NAMALWA (cell line): ENCODE data around the gene DENND4C.
"Not testable (repeated sequence)": the region's sequence is repeated elsewhere in the genome, so short reads cannot be mapped to it uniquely, and the experiment has no call there.

Experiments used
- DNase-seq: peaks from one replicate; pipeline ENCODE4 v3.0.0-alpha.2; 2015; ENCODE audit warnings: low spot score

DENND4C gene

DNA sequence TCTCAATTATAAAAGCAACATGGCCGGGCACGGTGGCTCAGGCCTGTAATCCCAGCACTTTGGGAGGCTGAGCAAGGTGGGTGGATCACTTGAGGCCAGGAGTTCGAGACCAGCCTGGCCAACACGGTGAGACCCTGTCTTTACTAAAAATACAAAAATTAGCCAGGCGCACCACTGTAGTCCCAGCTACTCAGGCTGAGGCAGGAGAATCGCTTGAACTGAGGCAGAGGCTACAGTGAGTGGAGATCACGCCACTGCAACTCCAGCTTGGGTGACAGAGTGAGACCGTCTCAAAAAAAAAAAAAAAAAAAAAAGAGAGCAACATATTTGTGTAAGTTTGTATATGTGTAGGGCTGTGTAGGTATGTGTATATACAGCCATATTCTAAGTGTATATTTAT, 142.1 kb downstream of the DENND4C start:
- no peak for DNase-seq

DNA sequence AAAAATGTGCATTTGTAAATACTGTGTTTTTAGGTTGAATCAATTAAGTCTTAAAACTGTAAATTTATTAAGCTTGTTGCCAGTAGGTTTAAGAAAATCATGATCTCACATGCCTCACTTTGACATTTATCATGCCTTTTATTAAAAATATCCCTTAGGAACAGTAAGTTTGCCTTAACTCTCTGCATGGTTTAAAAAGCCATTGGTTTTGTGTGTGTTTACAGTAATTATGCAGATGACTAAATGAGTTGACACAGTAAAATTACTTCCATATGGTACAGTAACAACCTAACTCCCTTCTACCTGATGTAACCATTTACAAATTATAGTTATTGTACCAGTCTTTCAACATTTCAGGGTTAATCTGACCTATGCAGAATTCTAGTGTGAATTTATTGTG, 143.0 kb downstream of the DENND4C start:
- peak; percentile 28 for DNase-seq

DNA sequence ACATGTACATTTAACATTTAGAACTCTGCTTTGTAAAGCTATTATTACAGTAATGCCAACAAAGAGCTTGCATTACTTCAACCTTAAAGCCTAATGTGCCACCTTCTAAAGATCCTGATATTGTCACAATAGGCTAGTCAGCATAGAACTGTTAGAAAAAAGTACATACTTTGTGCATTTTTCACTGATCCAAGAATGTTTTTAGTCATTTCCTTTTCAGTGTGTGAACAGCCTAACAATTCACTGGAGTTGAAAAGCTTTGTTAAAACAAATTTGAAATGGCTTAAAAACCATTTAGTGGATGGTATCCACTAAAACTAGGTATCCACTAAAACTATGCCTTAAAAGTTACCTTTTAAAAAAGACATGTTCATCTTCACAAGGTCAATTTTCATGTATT, 145.0 kb downstream of the DENND4C start:
- peak; percentile 31 for DNase-seq

DNA sequence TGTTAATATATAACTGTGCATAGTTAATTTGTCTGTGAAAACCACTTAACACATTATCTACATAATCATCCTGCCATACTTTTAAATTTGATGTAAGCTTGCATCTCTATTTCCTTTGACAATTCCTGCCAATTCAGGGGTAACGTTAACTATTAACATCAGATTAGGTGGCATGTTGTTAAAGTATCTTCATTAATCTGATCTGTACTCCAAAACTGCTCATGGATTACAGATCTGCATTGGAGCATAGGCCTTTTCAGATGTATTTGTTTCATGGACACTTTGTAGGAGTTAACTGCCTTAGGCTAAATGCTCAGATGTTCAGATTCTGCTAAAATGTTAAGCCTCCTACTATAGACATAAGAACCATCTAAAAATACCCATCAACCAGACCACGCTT, 146.4 kb downstream of the DENND4C start:
- DNase-seq = peak; percentile 17

DNA sequence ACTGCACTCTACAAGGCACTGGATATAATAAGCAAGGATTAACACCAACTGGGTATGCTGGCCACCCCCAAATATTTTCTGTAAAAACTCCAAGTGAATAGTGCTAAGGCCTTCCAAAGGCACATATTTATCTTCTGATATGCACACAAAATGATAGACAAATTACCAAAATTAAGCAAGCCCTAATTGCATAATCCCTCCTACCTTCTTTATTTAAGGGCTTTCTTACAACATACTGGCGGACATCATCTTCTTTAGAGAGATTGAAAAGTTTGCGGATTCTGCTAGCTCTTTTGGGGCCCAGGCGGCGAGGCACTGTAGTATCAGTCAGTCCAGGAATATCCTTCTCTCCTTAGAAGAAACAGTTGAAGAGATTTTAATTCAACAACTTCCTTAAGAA, 147.7 kb downstream of the DENND4C start:
- DNase-seq = no peak

DNA sequence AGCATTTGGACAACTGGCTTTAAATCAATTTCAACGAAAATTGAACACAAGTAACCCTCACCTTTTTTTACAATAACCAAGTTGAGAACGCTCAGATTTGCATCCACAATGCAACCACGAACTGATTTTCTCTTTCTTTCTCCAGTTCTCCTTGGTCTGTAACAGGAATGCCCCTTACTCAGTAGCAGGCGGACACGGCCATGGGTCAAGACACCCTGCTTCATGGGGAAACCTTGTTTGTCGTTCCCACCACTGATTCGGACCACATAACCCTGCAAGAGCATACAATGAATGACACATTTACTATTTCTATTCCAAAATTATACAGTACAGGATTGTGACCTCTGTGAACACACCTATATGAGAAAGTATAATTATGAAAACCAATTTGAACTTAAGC, 148.2 kb downstream of the DENND4C start:
- DNase-seq = peak; percentile 9

DNA sequence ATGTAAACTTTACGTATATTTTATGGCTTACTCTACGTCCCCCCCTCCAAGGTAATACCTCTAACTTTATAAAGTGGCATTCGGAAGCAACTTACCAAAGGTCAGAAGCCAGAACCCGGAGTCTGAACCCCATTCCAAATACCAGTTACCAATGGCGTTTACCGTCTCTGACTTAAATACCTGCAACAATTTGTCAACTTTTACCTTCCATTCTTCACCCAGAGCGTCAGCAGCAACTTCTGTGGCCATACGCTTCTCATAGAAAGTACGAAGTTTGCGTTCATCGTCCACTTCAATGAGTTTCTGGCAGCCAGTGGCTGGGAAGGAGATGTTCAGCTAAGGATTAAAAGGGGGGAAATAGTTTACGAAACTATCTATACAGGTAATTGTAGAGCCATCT, 148.8 kb downstream of the DENND4C start:
- DNase-seq = no peak

DNA sequence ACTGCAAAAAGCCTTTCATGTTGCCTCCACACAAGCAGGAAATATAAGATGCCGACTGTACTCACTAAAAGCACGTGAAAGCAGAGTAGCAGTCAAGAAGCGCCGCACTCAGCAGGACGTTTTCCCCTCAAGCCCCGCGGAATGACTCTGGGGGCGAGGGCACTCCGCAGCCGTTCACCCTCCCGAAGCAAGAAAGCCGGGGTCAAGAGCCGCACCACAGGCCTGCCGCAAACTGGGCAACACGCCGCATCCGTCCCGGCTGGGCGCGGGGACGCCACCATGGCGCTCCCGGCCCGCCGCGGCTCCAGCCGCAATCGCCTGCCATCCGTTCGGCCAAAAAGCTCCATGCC, 149.2 kb downstream of the DENND4C start:
- DNase-seq = no peak

DNA sequence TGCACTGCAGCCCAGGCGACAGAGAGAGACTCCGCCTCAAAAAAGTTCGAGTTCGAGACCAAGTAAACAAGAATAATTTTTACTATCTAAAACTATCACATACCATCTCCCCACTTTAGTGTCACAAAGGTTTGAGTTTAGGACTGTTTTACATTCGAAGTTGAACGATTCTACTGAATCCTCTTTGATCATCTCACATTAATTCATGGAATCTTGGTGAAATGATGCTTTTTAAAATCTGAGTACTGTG, 150.3 kb downstream of the DENND4C start:
- peak; percentile 17 for DNase-seq

DNA sequence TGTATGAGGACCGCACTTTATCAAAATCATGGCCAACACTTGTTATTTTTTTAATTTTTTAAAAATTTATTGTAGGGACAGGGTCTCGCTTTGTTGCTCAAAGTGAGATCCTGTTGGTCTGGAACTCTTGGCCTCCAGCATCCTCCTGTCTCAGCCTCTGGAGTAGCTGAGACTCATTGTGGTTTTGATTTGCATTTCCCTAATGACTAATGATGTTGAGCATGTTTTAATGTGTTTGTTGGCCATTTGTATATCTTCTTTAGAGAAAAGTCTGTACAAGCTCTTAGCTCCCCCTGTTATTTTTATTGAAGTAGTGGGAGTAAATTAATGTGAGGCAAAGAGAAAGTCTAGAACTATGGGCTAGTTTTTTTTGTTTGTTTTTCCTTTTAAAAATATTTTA, 151.2 kb downstream of the DENND4C start:
- DNase-seq = no peak

DNA sequence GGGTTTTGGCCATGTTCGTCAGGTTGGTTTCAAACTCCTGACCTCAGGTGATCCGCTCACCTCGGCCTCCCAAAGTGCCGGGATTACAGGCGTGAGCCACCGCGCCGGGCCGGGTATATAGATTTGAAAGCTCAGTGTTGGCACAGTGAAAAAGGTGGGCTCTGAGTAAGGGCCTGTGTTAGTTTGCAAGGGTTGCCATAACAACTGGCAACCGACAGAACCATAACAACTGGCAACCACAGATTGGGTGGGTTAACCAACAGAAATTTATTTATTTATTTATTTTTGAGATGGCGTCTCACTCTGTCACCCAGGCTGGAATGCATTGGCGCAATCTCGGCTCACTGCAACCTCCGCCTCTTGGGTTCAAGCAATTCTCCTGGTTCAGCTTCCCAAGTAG, 154.7 kb downstream of the DENND4C start:
- not testable (repeated sequence) for DNase-seq

DNA sequence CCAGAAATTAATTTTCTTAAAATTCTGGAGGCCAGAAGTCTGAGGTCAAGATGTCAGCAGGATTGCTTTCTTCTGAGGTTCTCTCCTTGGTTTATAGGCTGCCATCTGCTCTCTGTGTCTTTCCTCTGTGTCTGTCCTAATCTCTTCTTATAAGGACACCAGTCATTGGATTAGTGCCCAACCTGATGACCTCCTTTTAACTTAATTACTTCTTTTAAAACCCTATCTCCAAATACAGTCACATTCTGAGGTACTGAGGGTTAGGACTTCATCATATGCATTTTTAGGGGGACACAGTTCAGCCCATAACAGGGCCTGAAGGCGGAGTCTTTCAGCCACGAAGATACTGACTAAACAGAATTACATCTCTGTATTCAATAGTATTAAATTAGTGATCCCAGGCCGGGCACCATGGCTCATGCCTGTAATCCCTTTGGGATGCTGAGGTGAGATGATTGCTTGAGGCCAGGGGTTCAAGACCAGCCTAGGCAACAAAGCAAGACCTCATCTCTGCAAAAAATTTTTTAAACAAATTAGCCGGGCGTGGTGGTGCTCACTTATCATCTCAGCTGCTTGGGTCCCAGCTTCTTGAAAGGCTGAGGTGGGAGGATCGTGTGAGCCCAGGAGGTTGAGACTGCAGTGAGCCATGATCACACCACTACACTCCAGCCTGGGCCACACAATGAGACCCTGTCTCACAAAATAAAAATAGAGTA, 155.5 kb downstream of the DENND4C start:
- DNase-seq = no peak

DNA sequence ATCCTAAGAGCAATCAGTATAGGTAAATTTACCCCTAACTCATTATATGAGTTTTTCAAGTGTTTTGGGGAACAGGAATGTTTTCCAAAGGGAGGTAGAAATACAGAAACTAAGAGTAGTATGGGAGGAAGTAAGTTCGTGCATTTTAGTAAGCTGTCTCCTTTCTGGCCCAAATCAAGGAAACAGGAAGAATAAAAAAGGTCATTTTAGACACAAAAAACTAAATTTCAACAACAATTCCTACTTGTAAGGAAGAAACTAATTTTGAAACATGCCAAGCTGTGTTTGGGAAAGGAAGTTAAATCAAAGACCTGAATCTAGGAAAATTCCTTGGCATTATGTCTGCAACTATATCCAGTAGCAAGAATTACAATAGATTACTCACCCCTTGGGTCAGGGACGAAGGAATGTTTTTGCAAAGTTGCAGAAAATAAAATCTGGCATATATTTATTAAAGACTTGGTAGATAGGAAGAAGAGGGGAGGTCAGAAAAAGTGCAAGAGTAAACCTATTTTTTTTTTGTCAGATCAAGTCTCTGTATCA, 156.1 kb downstream of the DENND4C start:
- DNase-seq = no peak

DNA sequence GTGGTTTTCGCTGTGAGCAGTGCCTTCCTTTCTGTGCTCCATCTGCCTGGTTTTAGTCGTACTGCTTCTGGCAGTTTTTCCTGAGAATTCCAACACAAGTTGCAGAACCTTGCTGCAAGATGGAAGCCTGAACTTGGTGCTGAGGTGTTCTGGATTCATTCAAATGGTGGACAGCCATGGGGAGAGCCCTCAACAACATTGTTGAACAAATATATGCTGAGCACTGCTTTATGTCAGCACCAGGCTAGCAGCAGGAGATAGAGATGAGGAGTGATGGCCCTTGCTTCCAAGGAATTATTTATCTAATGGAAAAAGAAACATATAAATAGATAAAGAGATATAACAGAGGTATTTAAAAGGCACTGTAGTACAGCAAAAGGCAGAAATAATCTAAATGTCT, 156.8 kb downstream of the DENND4C start:
- DNase-seq = no peak

DNA sequence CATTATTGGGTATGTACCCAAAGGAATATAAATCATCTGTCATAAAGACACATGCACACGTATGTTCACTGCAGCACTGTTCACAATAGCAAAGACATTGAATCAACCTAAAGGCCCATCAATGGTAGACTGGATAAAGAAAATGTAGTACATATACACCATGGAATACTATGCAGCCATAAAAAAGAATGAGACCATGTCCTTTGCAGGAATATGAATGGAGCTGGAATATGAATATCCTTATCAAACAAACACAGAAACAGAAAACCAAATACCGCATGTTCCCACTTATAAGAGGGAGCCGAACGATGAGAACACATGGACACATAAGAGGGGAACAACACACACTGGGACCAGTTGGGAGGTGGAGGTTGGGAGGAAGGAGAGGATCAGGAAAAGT, 159.0 kb downstream of the DENND4C start:
- DNase-seq = not testable (repeated sequence)

DNA sequence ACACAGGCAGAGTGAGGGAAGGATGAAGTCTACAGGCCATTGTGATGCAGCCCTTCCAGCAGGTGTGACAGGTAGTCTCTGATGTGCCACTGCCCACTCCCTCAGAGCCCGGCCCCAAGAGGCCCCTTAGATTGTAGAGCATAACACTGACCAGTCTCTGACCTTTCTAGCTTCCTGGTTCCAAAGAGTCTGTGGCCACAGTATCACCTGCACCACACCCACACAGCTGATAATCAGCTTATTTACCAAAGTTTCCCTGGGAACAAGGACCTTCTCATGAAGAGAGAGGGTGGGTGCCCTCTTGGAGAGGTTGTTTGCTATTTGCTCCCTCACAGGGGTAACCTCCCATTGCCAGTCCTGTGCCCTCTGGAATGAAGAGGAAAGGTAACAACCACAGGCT, 167.4 kb downstream of the DENND4C start:
- DNase-seq = no peak

DNA sequence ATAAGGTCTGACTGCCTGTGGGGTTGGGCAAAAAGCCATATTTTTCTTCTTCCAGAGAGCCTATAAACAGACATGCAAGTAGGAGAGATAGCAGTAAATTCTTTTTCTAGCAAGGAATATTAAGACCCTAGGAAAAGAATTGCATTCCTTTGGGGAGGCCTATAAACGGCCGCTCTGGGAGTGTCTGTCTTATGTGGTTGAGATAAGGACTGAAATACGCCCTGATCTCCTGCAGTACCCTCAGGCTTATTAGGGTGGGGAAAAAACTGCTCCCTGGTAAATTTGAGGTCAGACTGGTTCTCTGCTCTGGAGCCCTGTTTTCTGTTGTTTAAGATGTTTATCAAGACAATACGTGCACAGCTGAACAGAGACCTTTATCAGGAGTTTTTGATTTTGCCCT, 172.7 kb downstream of the DENND4C start:
- DNase-seq = not testable (repeated sequence)

DNA sequence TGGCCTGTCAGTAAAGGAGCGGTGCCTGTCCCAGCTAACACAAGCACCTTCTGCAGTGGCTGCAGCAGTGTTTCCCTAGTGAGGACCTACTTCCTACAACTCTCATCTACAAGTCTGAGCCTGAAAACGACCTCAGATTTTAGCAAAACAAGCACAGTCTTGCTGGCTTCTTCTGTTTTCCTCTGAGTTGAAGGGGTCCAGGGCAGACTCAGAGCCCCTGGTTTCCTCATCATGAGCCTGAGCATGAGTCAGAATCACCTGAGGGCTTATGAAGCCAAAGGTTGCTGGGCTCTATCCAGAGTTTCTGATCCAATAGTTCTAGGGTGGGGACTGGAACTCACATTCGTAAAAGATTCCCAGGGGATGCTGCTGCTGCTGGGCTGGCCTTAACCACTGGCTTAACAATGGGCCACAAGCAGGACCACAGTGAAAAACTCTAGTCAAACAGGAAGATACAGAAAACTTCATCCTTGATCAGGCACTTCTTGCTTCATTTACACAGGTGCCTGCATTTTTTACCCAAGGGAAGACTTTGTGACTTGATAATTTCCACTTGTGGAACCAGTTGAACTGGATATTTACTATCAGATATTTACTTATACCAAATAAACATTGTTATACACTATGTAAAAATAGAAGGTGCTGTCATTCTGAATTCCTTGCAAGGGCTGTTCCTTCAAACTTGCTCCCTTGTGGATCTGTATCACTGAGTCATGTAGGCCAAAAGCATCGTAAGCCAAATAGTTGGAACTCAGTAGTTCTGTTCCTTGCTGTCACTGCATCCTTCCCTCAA, 174.0 kb downstream of the DENND4C start:
- DNase-seq = no peak

DNA sequence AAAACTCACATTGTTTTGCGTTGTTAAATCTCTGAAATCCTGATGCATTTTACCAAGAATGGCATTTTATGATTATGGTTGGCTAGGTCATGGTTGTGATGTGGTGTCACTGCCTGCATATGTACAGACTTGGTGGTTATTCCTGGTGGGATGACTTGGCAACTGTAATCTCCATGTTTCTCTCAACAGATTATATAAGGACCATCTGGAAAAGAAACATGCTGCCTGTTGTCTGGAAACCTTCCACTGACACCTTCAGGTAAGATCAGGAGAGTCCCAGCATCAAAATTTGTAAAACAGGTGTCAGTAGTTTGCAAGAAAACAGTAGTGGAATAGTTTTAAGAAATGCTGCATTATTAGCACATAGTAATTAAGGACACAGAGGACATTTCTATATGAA, 175.3 kb downstream of the DENND4C start:
- no peak for DNase-seq

DNA sequence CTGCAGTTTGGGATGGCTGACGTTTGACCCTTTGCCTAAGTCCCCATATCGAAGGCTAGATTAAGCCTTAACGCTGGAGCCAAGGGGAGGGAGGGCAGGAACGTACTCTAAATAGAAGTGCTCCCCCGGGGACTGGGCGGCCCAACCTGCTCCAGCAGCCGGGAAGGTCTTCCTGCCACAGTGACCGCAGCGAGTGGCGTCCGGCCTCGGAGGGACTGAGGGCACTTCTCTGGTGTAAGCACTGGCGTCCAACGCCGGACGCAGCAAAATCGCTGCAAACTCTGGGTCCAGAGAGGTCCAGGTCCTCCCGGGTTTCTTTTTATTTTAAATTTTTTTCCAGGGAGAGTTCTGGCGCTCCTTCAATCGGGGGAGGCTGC, 177.8 kb downstream of the DENND4C start:
- DNase-seq = peak; percentile 12

DNA sequence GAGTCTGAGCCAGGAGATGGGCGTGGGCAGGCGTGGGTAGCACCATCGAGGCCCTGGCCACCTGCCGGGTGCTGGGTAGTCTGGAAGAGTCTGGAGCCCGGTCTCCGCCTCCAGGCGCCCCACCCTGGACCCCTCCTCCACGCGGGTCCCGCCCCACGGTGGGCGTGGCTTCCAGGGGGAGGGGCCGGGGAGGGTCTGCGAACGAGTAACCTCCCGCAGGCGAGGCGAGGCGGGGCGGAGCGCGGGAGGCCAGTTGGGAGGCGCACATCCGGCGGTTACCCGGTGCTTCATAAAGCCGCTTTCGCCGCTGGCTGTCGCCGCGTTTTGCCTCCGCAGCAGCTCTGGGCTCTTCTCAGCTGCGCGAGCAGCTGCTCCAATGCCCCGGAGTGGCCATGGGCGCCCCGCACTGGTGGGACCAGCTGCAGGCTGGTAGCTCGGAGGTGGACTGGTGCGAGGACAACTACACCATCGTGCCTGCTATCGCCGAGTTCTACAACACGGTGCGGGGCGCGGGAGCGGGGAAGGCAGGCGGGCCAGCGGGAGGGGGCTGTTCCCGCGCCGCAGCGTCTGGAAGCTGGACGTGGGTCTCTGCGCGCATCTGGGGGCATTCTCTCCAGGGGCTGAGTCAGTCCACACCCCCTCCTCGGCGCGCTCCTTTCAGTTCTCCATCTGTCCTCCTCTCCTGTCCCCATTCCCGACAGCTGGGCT, 178.4 kb downstream of the DENND4C start, which contains the start of gene ACER2:
Gene ACER2 (plus strand): TSS at position 317 of the 708 bp plus-strand sequence. CDS start 76 bp downstream, at position 393.
- DNase-seq = peak; percentile 95

DNA sequence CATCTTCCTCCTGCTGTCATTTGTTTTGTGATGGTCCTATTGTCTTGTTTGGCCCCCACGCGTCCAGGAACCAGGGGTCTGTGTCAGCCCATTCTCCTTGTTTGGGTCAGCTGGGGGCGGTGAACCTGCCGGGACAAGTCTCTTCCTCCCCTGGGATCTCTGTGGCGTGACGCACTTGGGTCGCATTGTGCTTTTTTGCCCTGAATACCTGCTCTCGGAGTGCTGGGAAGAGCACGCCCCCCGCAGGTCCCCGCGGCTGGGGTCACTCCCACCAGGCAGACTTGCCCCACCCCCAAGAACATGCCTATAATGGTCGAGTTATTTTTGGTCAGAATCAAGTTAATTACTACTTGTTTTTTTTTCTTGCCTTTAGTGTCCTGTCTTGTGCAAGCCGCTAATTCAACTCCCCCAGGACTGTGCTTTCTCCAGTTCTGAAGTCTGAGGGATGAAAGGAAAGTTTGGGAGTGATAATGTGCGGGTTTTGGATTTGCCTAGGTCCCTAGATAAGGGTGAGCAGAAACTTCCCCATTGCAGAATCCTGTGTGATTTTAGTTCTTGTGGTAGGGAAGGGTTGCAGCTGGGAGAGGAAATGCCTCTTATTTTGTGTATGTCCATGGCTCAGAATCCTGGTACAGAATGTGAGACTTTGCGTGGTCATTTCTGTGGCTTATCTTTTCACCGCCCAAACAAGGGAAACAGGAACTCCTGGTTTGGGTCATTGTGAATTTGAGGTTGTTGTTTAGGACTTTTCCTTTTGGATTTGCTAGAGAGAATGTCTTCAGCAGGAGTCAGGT, 179.1 kb downstream of the DENND4C start:
- peak; percentile 43 for DNase-seq
